ENCODE measurements around the gene RNASEH2C. TPM values are rescaled to one million over a fixed set of nuclear protein-coding genes. Genes with fewer than 3 reads are reported as not detected.

The RNASEH2C gene
- total RNA-seq, 2 experiments from 2014 or later, result 25.3 to 25.9 TPM

- H3K36me3 Mint-ChIP-seq (ENCODE audit: low read depth), result no peaks in the 10 kb centered on the region
- no peak for TF ChIP-seq CTCF (IDR thresholded peaks at IDR 0.05)
- DNase-seq (no peak), ATAC-seq (ENCODE audit: poor library complexity) (no peak)
- ChIA-PET POLR2A (no interaction called here), CTCF (interaction anchor here (1.1 kb wide), 1 partner anchor 16 kb away, joined by 3 read pairs; the partner anchor contains the start of gene KAT5)
- H3K9me3 Mint-ChIP-seq, result no peaks in the 10 kb centered on the region
- Histone ChIP-seq H3K27ac (ENCODE audit: low read depth in 1 of 2, low read length in 2 of 2) (no peak overlapping the region), H3K9me3 (ENCODE audit: control insufficient read depth in 1 of 2, insufficient read depth in 1 of 2, low read length in 2 of 2) (no peaks in the 10 kb centered on the region), H3K27me3 (ENCODE audit: control insufficient read depth in 1 of 2, insufficient read depth in 2 of 2, low read length in 2 of 2) (peaks cover 4% of the 10 kb centered on the region in 2 experiments), H3K4me3 (ENCODE audit: low read length) (no peak overlapping the region), H3K36me3 (ENCODE audit: insufficient read depth, low read length) (no peaks in the 10 kb centered on the region), H3K4me1 (ENCODE audit: insufficient read depth, low read length) (no peaks in the 10 kb centered on the region)
- intact Hi-C loops (cut with DNase I, micrococcal nuclease), result no loop called here
- H3K27me3 Mint-ChIP-seq, result peaks cover 7% of the 10 kb centered on the region
- no peaks in the 10 kb centered on the region for H3K4me1 Mint-ChIP-seq (ENCODE audit: low read depth)
- no peak overlapping the region for H3K27ac Mint-ChIP-seq
- H3K4me3 Mint-ChIP-seq, result no peak overlapping the region
Observed at GRCh38 chr11:65727865-65728264, 7.3 kb upstream of the RNASEH2C start.

- H3K4me3 ChIP-seq (ENCODE audit: low read length), result no peak overlapping the region
- H3K27ac ChIP-seq (ENCODE audit: low read depth in 1 of 2, low read length in 2 of 2), result no peak overlapping the region
- no peak for TF ChIP-seq CTCF (IDR thresholded peaks at IDR 0.05)
- intact Hi-C loops (cut with DNase I, micrococcal nuclease), result no loop called here
- H3K9me3 ChIP-seq (ENCODE audit: control insufficient read depth in 1 of 2, insufficient read depth in 1 of 2, low read length in 2 of 2), result no peaks in the 10 kb centered on the region
- H3K27me3 Mint-ChIP-seq, result peaks cover 2% of the 10 kb centered on the region
- no peak overlapping the region for H3K27ac Mint-ChIP-seq
- no peak for DNase-seq
- H3K4me3 Mint-ChIP-seq, result no peak overlapping the region
- no peak for ATAC-seq (ENCODE audit: poor library complexity)
- H3K36me3 Mint-ChIP-seq (ENCODE audit: low read depth), result no peaks in the 10 kb centered on the region
- no peaks in the 10 kb centered on the region for H3K4me1 ChIP-seq (ENCODE audit: insufficient read depth, low read length)
- no peaks in the 10 kb centered on the region for H3K9me3 Mint-ChIP-seq
- POLR2A ChIA-PET, result interaction anchor here (0.6 kb wide), 1 partner anchor 91 kb away, joined by 3 read pairs; no protein-coding TSS in a partner anchor
- CTCF ChIA-PET, result interaction anchor here (0.6 to 1.3 kb wide), 3 partner anchors 15 to 681 kb away, joined by 3 to 5 read pairs (median 4); no protein-coding TSS in a partner anchor
- H3K4me1 Mint-ChIP-seq (ENCODE audit: low read depth), result no peaks in the 10 kb centered on the region
- H3K36me3 ChIP-seq (ENCODE audit: insufficient read depth, low read length), result no peaks in the 10 kb centered on the region
- H3K27me3 ChIP-seq (ENCODE audit: control insufficient read depth in 1 of 2, insufficient read depth in 2 of 2, low read length in 2 of 2), result peaks cover 0 to 4% of the 10 kb centered on the region in 2 experiments
Observed at GRCh38 chr11:65726660-65727059, 6.1 kb upstream of the RNASEH2C start.

GRCh38 chr11:65722261-65722660 lies 1.7 kb upstream of the RNASEH2C start:
- H3K4me3 ChIP-seq (ENCODE audit: low read length), result no peak overlapping the region
- ATAC-seq (ENCODE audit: poor library complexity) (no peak), DNase-seq (no peak)
- TF ChIP-seq CTCF (IDR thresholded peaks at IDR 0.05), result no peak
- peaks cover 27% of the 10 kb centered on the region for H3K4me1 ChIP-seq (ENCODE audit: insufficient read depth, low read length)
- H3K9me3 ChIP-seq (ENCODE audit: control insufficient read depth in 1 of 2, insufficient read depth in 1 of 2, low read length in 2 of 2), result no peaks in the 10 kb centered on the region
- H3K36me3 Mint-ChIP-seq (ENCODE audit: low read depth), result peaks cover 35% of the 10 kb centered on the region
- no peaks in the 10 kb centered on the region for H3K9me3 Mint-ChIP-seq
- no peaks in the 10 kb centered on the region for H3K27me3 Mint-ChIP-seq
- ChIA-PET POLR2A (interaction anchor here (4.9 kb wide), 1 partner anchor 11 kb away, joined by 54 read pairs; the partner anchor contains the start of gene KAT5), CTCF (interaction anchor here (1.3 to 1.5 kb wide), 2 partner anchors 11 to 16 kb away, joined by 3 to 8 read pairs; partner anchors contain the start of gene KAT5)
- peak overlapping the region; percentile 71 for H3K4me3 Mint-ChIP-seq
- H3K27ac Mint-ChIP-seq, result no peak overlapping the region
- H3K27ac ChIP-seq (ENCODE audit: low read depth in 1 of 2, low read length in 2 of 2), result no peak overlapping the region
- H3K36me3 ChIP-seq (ENCODE audit: insufficient read depth, low read length), result peaks cover 22% of the 10 kb centered on the region
- H3K4me1 Mint-ChIP-seq (ENCODE audit: low read depth), result peaks cover 27% of the 10 kb centered on the region
- intact Hi-C loops (cut with DNase I, micrococcal nuclease), result no loop called here
- no peaks in the 10 kb centered on the region for H3K27me3 ChIP-seq (ENCODE audit: control insufficient read depth in 1 of 2, insufficient read depth in 2 of 2, low read length in 2 of 2)

Measured in CD4-positive, alpha-beta T cell (primary cell).